Measurements from ENCODE around the gene HNRNPAB. TPM values are rescaled to one million over a fixed set of nuclear protein-coding genes. Genes with fewer than 3 reads are reported as not detected.
"Not testable (repeated sequence)": the region's sequence is repeated elsewhere in the genome, so short reads cannot be mapped to it uniquely, and the experiment has no call there.

The HNRNPAB gene
- total RNA-seq, 1 donor = 63.5 TPM

DNA sequence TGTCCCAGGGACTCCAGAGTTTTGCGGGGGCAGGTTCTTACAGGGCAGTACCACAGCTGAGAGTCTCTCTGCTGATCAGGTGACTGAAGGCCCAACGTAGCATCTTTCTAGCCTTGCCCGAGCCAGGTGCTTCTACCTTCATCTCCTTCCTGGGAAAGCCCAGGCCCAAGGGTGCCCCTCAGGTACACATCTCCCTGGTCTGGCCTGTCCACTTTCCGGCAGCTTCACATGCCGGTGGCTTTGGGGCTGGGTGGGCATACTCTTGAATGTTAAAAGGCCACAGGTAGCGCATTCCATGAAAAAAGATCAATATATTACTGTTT lies 33.9 kb downstream of the HNRNPAB start:
- H3K4me3 ChIP-seq (ENCODE audit: low read depth, low read length) = no peak overlapping the region
- DNase-seq (ENCODE audit: low read depth) = no peak
- TF ChIP-seq, protein P1, sequence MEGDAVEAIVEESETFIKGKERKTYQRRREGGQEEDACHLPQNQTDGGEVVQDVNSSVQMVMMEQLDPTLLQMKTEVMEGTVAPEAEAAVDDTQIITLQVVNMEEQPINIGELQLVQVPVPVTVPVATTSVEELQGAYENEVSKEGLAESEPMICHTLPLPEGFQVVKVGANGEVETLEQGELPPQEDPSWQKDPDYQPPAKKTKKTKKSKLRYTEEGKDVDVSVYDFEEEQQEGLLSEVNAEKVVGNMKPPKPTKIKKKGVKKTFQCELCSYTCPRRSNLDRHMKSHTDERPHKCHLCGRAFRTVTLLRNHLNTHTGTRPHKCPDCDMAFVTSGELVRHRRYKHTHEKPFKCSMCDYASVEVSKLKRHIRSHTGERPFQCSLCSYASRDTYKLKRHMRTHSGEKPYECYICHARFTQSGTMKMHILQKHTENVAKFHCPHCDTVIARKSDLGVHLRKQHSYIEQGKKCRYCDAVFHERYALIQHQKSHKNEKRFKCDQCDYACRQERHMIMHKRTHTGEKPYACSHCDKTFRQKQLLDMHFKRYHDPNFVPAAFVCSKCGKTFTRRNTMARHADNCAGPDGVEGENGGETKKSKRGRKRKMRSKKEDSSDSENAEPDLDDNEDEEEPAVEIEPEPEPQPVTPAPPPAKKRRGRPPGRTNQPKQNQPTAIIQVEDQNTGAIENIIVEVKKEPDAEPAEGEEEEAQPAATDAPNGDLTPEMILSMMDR (IDR thresholded peaks at IDR 0.05; ENCODE audit: insufficient read depth, low read depth, low read length) = no peak

DNA sequence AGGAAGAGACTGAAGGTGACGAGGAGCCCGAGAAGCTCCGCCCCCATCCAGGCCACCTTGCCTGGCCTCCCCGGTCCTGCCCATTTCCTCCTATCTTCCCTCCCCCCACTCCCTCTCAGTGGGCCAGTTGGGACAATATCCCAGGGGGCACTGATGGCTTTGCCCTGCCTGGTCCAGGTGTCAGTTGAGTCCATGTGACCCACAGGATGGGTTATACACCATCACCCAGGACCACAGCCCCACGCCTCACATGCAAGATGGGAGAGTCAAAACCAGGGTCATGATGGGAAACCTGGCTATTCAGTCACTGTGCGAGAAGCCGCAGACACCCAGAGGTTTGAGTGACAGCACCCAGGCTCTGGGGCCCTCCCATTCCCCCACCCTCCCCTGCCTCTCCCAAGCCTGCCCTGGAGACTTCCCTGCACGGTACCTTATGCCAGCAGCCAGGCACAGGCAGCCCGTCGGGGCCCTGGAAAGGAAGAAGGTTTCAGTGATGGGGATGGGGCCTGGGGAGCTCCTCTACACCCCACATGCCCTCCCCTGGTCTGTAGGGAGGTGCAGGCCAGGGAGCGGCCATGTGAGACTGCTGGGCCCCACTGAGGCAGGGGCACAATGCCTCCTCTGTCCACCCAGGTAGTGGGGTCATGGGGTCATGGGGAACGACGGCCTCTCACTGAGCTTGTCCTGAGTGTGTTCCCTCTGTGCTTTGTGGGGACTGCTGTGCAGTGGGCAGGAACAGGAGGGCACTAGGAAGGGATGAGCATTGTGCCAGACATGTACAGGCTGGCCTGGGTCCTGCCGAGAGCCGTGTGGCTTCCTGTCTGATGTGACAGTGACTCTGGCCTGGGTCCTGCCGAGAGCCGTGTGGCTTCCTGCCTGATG lies 34.6 kb downstream of the HNRNPAB start:
- DNase-seq (ENCODE audit: low read depth) = no peak
- TF ChIP-seq, protein P1 (IDR thresholded peaks at IDR 0.05; ENCODE audit: insufficient read depth, low read depth, low read length) = no peak
- H3K4me3 ChIP-seq (ENCODE audit: low read depth, low read length) = no peak overlapping the region

DNA sequence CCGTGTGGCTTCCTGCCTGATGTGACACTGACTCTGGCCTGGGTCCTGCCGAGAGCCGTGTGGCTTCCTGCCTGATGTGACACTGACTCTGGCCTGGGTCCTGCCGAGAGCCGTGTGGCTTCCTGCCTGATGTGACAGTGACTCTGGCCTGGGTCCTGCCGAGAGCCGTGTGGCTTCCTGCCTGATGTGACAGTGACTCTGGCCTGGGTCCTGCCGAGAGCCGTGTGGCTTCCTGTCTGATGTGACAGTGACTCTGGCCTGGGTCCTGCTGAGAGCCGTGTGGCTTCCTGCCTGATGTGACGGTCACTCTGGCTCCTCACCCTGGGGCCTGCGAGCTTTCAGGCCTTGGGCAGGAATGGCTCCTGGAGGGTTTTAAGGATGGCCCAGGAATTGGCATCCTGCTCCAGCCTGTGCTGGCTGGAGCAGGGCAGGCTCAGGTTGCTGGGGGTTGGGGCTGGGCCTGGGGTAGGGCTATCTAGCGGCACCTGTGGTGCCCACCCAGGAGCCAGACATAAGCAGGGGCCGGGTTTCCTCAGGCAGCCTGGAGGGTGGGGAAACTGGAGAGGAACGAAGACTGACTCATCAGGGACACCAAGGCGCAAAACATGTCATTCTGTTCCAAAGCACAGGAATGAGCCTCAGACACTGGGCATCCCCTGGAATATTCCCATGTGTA lies 35.4 kb downstream of the HNRNPAB start:
- not testable (repeated sequence) for DNase-seq (ENCODE audit: low read depth); H3K4me3 ChIP-seq (ENCODE audit: low read depth, low read length)

DNA sequence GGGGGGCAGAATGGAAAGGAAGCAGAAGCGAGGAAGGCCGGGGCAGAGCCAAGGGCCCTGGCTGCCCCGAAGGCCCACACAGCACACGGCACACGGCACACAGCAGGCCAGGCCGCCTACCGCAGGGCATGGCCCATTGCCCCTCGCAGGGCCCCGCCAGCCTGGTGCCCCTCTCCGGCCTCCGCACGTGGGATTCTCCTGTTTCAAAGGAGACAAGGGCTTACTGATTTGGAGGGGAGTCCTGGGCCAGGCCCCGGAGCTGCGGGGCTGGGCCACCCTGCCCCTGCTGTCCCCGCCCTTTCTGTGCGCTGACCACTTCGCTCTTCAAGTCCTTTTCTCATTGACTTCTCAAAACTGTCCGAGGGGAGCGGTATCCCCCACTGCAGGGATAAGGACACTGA lies 36.0 kb downstream of the HNRNPAB start:
- TF ChIP-seq, protein P1 (IDR thresholded peaks at IDR 0.05; ENCODE audit: insufficient read depth, low read depth, low read length) = no peak
- no peak overlapping the region for H3K4me3 ChIP-seq (ENCODE audit: low read depth, low read length)
- DNase-seq (ENCODE audit: low read depth) = no peak

DNA sequence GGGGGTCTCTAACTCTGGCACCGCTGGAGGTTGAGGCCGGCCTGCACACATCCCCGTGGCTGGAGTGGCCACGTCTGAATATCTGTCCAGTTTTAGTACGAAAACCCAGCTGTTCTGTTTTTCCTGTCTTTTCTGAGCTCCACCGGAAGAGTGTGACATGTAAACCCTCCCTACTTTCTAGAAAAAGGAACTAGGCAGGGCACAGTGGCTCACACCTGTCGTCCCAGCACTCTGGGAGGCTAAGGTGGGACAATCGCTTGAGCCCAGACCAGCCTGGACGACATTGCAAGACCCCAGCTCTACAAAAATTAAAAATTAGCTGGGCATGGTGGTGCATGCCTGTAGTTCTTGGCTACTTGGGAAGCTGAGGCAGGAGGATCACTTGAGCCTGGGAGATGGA lies 36.4 kb downstream of the HNRNPAB start:
- DNase-seq (ENCODE audit: low read depth) = no peak
- TF ChIP-seq, protein P1 (IDR thresholded peaks at IDR 0.05; ENCODE audit: insufficient read depth, low read depth, low read length) = no peak
- H3K4me3 ChIP-seq (ENCODE audit: low read depth, low read length) = no peak overlapping the region

DNA sequence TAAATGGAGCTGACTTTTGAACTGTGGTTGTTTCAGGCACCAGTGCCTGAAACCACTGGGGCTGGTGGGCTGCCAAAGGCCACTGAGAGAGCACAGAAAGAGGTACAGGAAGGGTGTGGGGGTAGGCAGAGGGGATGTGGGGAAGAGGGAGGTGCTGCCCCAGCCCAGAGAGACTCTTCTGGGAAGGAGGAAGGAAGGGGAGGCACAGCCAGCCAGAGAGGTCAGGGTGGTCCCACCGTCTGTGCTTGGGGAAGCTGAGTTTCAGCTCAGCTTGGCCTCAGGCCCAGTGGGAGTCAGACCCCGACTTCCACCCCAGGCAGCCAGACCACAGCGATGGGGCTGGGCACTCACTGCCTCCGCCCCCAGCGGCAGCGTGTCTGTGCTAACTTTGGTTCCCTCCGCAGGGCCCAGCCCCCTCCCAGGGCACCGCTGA lies 36.9 kb downstream of the HNRNPAB start:
- DNase-seq (ENCODE audit: low read depth) = no peak
- TF ChIP-seq, protein P1 (IDR thresholded peaks at IDR 0.05; ENCODE audit: insufficient read depth, low read depth, low read length) = no peak
- H3K4me3 ChIP-seq (ENCODE audit: low read depth, low read length) = no peak overlapping the region

DNA sequence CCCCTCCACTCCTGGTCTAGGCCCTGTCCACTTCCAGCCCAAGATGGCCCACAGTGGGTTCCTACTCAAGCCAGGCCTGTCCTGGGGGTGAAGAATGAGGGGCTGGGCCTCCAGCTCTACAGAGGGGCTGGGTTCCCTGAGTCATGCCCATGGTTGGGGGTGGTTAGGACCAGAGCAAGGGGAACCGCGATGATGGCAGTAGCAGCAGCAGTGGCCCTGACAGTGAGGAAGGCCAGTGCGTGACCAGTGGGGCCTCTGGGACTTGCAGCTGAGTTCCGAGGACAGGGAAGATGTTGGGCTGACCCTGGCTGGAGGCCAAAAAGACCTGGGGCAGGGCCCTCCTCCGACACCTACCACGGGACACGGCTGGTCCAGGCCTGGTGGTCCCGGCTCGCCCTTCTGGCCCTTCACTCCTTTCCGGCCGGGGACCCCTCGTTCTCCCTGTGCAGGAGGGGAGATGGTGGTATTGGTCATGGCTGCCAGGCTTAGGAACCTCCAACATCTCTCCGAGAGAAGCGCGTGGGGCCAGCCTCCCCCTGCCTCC lies 37.4 kb downstream of the HNRNPAB start:
- no peak for DNase-seq (ENCODE audit: low read depth)
- TF ChIP-seq, protein P1 (IDR thresholded peaks at IDR 0.05; ENCODE audit: insufficient read depth, low read depth, low read length) = no peak
- no peak overlapping the region for H3K4me3 ChIP-seq (ENCODE audit: low read depth, low read length)
